Activated T-cell treated with anti-CD3 and anti-CD28 coated beads for 4 hours (primary cell): ENCODE results near the gene CLEC2B.

Source experiments
- DNase-seq: peaks from one replicate; pipeline ENCODE4 v3.0.0-alpha.2; 2020

The CLEC2B gene

GRCh38 chr12:9805883-9806282, 63.3 kb downstream of the CLEC2B start:
- DNase-seq, result no peak
